HEK293 (cell line): ENCODE results near the gene MPZL3.

Experiments used
- REST ChIP-seq: fragments of 450-650 bp; formaldehyde crosslinking; IDR thresholded peaks from 2 replicates; pipeline ENCODE4 v1.5.1; 2016; ENCODE audit warnings: missing biosample characterization, missing genetic modification characterization
- ZNF214 ChIP-seq: fragments of 450-650 bp; formaldehyde crosslinking; IDR thresholded peaks from 2 replicates; pipeline ENCODE4 v1.5.1; 2017; ENCODE audit warnings: missing biosample characterization, mild to moderate bottlenecking, missing genetic modification characterization, borderline replicate concordance
- ZNF830 ChIP-seq: fragments of 450-650 bp; IDR thresholded peaks from 2 replicates; pipeline ENCODE4 v1.5.0; 2018; ENCODE audit warnings: missing biosample characterization, missing genetic modification characterization, low read depth, mild to moderate bottlenecking, moderate library complexity
- TF ChIP-seq, protein P1 (sequence below): fragments of 450-650 bp; formaldehyde crosslinking; IDR thresholded peaks from 2 replicates; pipeline ENCODE4 v1.5.1; 2016; ENCODE audit warnings: missing biosample characterization, missing genetic modification characterization

GRCh38 chr11:118227865-118228785 lies 24.0 kb downstream of the MPZL3 start:
- TF ChIP-seq ZNF830: no peak
- no peak for TF ChIP-seq REST (tag by site-specific recombination)
- TF ChIP-seq ZNF214 (tag by site-specific recombination): no peak
- TF ChIP-seq, protein P1, sequence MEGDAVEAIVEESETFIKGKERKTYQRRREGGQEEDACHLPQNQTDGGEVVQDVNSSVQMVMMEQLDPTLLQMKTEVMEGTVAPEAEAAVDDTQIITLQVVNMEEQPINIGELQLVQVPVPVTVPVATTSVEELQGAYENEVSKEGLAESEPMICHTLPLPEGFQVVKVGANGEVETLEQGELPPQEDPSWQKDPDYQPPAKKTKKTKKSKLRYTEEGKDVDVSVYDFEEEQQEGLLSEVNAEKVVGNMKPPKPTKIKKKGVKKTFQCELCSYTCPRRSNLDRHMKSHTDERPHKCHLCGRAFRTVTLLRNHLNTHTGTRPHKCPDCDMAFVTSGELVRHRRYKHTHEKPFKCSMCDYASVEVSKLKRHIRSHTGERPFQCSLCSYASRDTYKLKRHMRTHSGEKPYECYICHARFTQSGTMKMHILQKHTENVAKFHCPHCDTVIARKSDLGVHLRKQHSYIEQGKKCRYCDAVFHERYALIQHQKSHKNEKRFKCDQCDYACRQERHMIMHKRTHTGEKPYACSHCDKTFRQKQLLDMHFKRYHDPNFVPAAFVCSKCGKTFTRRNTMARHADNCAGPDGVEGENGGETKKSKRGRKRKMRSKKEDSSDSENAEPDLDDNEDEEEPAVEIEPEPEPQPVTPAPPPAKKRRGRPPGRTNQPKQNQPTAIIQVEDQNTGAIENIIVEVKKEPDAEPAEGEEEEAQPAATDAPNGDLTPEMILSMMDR: no peak
